GM12878 (cell line): Measurements from ENCODE around the gene TYROBP. TPM values are rescaled to one million over a fixed set of nuclear protein-coding genes. Genes with fewer than 3 reads are reported as not detected.

Experiments
- ATAC-seq: fragments of 200-7000 bp; cut with Tn5 transposase; 3 replicates; pipeline ENCODE4 v1.9.1; 2020; ENCODE audit warnings: mild to moderate bottlenecking, moderate library complexity
- BruUV-seq: library from RNA; stranded (reverse); fragments of 400-500 nt; replicated peaks from 2 replicates; lab custom pipeline; 2021; lab: Mats Ljungman, UMichigan
- CTCF ChIA-PET: fragments of 300-600 bp; sonication (Branson Sonifier 250); formaldehyde crosslinking; extraction: SDS; loops from one replicate; lab custom pipeline; 2021; ENCODE audit warnings: inconsistent platforms; lab: Yijun Ruan, JAX
- POLR2A ChIA-PET: fragments of 350-600 bp; formaldehyde crosslinking; extraction: SDS; loops from one replicate; lab custom pipeline; 2021; ENCODE audit warnings: inconsistent platforms; lab: Charles Lee
- RAD21 ChIA-PET: fragments of 300-600 bp; sonication (Branson Sonifier 250); formaldehyde crosslinking; loops from one replicate; lab custom pipeline; 2023; ENCODE audit warnings: antibody characterized with exemption; ENCODE audit not compliant: unreplicated experiment; lab: Charles Lee
- SMC1A ChIA-PET: fragments of 300-600 bp; sonication (Branson Sonifier 250); formaldehyde crosslinking; loops from one replicate; lab custom pipeline; 2023; ENCODE audit not compliant: unreplicated experiment, uncharacterized antibody; lab: Charles Lee
- DNase-seq: peaks from one replicate; pipeline ENCODE4 v3.0.0-alpha.2; 2011; ENCODE audit warnings: low read depth, low spot score
- FAIRE-seq: peaks from 3 replicates; lab custom pipeline; 2011; peaks lifted over from hg19 to GRCh38; lab: Jason Lieb, UNC
- H2AFZ ChIP-seq: 2 replicates; pipeline ENCODE4 v1.6.0; 2011; ENCODE audit warnings: low read depth, low read length, control low read depth; ENCODE audit not compliant: control insufficient read depth
- H3K27ac ChIP-seq: 2 replicates; pipeline ENCODE4 v1.5.1; 2011; ENCODE audit warnings: control low read depth; ENCODE audit not compliant: control insufficient read depth, insufficient read depth
- H3K27me3 ChIP-seq, 2 experiments: replicated peaks in 1 of 2; 2 replicates each; pipeline versions ENCODE4 v1.6.0 to v1.6.1; 2011; ENCODE audit warnings: low read length in 1 of 2; ENCODE audit not compliant: control insufficient read depth in 2 of 2, insufficient read depth in 2 of 2
- H3K36me3 ChIP-seq, 2 experiments: 2 replicates each; pipeline ENCODE4 v1.5.1; 2011; ENCODE audit warnings: low read length in 1 of 2; ENCODE audit not compliant: control insufficient read depth in 2 of 2, insufficient read depth in 2 of 2
- H3K4me1 ChIP-seq: 2 replicates; pipeline ENCODE4 v1.6.1; 2011; ENCODE audit warnings: mild to moderate bottlenecking, low read length, moderate library complexity, mixed read lengths; ENCODE audit not compliant: control insufficient read depth, insufficient read depth
- H3K4me2 ChIP-seq: 2 replicates; pipeline ENCODE4 v1.6.0; 2011; ENCODE audit warnings: control low read depth; ENCODE audit not compliant: control insufficient read depth, insufficient read depth
- H3K4me3 ChIP-seq: fragments of 200-600 bp; sonication (generic); 2 replicates; pipeline ENCODE4 v1.5.1; 2016
- H3K79me2 ChIP-seq: 2 replicates; pipeline ENCODE4 v1.6.0; 2011; ENCODE audit warnings: low read length; ENCODE audit not compliant: control insufficient read depth, insufficient read depth
- H3K9ac ChIP-seq: 2 replicates; pipeline ENCODE4 v1.8.0; 2011; ENCODE audit warnings: low read length, control low read depth, mixed read lengths; ENCODE audit not compliant: control insufficient read depth, insufficient read depth
- H3K9me3 ChIP-seq: replicated peaks from 3 replicates; pipeline ENCODE4 v1.5.1; 2011; ENCODE audit warnings: mild to moderate bottlenecking, low read length; ENCODE audit not compliant: control insufficient read depth, insufficient read depth
- H4K20me1 ChIP-seq: 2 replicates; pipeline ENCODE4 v1.6.0; 2011; ENCODE audit not compliant: control insufficient read depth, insufficient read depth
- BCL11A ChIP-seq: IDR thresholded peaks from 2 replicates; pipeline ENCODE4 v1.6.1; 2011; ENCODE audit warnings: low read depth, low read length
- CHD4 ChIP-seq: fragments of 200-600 bp; sonication (generic); IDR thresholded peaks from 2 replicates; pipeline ENCODE4 v1.6.1; 2016; ENCODE audit warnings: mild to moderate bottlenecking
- RUNX3 ChIP-seq: IDR thresholded peaks from 2 replicates; pipeline ENCODE4 v1.6.1; 2012; ENCODE audit warnings: low read length, inconsistent platforms
- SMC3 ChIP-seq: IDR thresholded peaks from 2 replicates; pipeline ENCODE4 v1.6.1; 2011; ENCODE audit warnings: low read length, improper control_type of control experiment, borderline replicate concordance
- YBX1 ChIP-seq: fragments of 450-650 bp; IDR thresholded peaks from 2 replicates; pipeline ENCODE4 v1.6.1; 2016; ENCODE audit warnings: antibody characterized with exemption
- ZNF24 ChIP-seq: fragments of 450-650 bp; IDR thresholded peaks from 2 replicates; pipeline ENCODE4 v1.6.1; 2017; ENCODE audit warnings: antibody characterized with exemption, mild to moderate bottlenecking
- WGBS: methylation state at CpG from one replicate; pipeline ENCODE4 v1.1.6; 2016; ENCODE audit warnings: low lambda C conversion rate; ENCODE audit not compliant: insufficient replicate concordance, insufficient coverage; ENCODE audit errors: missing lambda C conversion rate; 5-methylcytosine and 5-hydroxymethylcytosine counted together
- in situ Hi-C: fragments of 300-500 bp; cut with MboI; formaldehyde crosslinking; loops from 9 replicates; pipeline ENCODE4 v1.14.3; 2018; ENCODE audit warnings: mixed read lengths
- intact Hi-C: fragments of 100-400 bp; cut with micrococcal nuclease; formaldehyde crosslinking; loops from one replicate; pipeline ENCODE4 v1.14.2; 2022; ENCODE audit not compliant: unreplicated experiment
- polyA plus RNA-seq, 11 experiments: library from polyadenylated mRNA; depleted of rRNA in 4 of 11; unstranded in 6 of 11; stranded (reverse) in 5 of 11; fragments of >200 nt; fragmentation: Nextera tagmentation in 4 of 11; fragmentation: Illumina TruSeq in 1 of 11; extraction: Ambion mirVana in 4 of 11; extraction: Trizol in 1 of 11; gene quantifications; 1 replicate in 1 of 11; 2 replicates in 10 of 11; pipeline versions ENCODE4 v1.2.1 to v1.2.3, GENCODE V29; 2011 to 2016; ENCODE audit warnings: inconsistent platforms in 2 of 11, missing spikeins in 2 of 11, low read depth in 1 of 11
- total RNA-seq, 4 experiments: library from RNA; depleted of rRNA in 3 of 4; stranded (reverse); fragments of >200 nt in 3 of 4; fragmentation: Illumina TruSeq in 1 of 4; extraction: Trizol in 1 of 4; gene quantifications; 2 replicates each; pipeline versions ENCODE4 v1.2.1 to v1.2.3, GENCODE V29; 2013 to 2021
- TF ChIP-seq, protein P1 (sequence below): IDR thresholded peaks from 2 replicates; pipeline ENCODE4 v1.6.1; 2012; ENCODE audit warnings: mild to moderate bottlenecking, low read depth, low read length
- TF ChIP-seq, protein P2 (sequence below): IDR thresholded peaks from 2 replicates; pipeline ENCODE4 v1.6.1; 2012; ENCODE audit warnings: low read depth, low read length, improper control_type of control experiment
- TF ChIP-seq, protein P3 (sequence below): fragments of 450-650 bp; formaldehyde crosslinking; IDR thresholded peaks from 2 replicates; pipeline ENCODE4 v1.5.0; 2022; ENCODE audit warnings: mild to moderate bottlenecking, missing genetic modification characterization

TYROBP gene
- total and polyA plus RNA-seq, 10 of the 15 experiments (the other 5 are each of a cell fraction or from before 2014, with no cell fraction given): 0.33 to 2.4 (median 0.58) TPM; not detected in 2

DNA sequence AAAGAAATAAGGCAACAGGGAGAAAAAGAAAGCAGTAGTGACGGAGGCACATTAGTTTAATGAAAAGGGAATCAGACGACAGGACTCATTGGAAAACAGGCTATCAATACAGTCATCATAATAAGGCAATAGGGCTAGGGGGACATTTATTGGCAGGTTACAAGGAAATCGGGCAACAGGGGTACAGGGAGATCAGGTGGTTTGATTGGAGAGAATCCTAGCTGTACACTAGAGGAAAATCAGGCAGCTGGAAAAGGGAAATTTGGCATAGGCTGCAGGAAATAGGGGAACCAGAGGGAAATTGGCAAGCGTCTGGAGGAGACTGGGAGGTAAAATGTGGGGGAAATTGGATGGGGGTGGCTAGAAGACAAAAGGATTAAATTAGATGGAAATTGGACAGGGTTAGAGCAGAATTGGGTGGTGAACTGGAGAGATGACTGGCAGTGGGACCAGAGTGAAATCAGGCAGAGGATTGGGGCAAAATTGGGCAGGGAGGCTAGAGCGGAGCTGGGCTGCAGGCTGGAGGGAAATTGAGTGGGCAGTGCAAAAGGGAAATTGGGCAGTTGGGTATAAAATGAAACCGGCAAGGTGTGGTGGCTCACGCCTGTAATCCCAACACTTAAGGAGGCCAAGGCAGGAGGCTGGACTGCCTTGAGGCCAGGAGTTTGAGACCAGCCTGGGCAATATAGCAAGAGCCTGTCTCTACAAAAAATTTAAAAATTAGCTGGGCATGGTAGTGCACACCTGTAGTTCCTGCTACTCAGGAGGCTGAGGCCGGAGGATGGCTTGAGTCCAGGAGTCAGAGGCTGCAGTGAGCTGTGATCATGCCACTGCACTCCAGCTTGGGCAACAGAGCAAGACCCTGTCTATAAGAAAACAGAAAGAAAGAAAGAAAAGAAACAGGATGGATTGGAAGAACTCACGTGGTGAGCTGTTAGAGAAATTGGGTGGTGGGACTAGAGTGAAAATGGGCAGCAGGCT is 35.5 kb upstream of the TYROBP start:
- ChIA-PET RAD21 (no interaction called here), POLR2A (interaction anchor here (0.6 kb wide), 1 partner anchor 529 kb away, joined by 3 read pairs; no protein-coding TSS in a partner anchor), CTCF (interaction anchor here (0.6 to 1.0 kb wide), 2 partner anchors 11 to 1783 kb away, joined by 3 read pairs; no protein-coding TSS in a partner anchor), SMC1A (no interaction called here)
- no peaks in the 10 kb centered on the region for H4K20me1 ChIP-seq
- no peak for ATAC-seq
- H3K9ac ChIP-seq: no peak overlapping the region
- intact Hi-C loops: no loop called here
- WGBS: 67% methylated on average over 9 of the region's 9 CpGs
- no peaks in the 10 kb centered on the region for H3K9me3 ChIP-seq
- H3K4me3 ChIP-seq: no peak overlapping the region
- H2AFZ ChIP-seq: no peak overlapping the region
- no peak for TF ChIP-seq RUNX3
- TF ChIP-seq SMC3: no peak
- no peak for TF ChIP-seq BCL11A
- H3K4me2 ChIP-seq: no peak overlapping the region
- no peaks in the 10 kb centered on the region for H3K79me2 ChIP-seq
- no TSS peak for BruUV-seq
- FAIRE-seq: no peak
- H3K4me1 ChIP-seq: no peaks in the 10 kb centered on the region
- H3K27me3 ChIP-seq: no peaks in the 10 kb centered on the region
- H3K36me3 ChIP-seq: no peaks in the 10 kb centered on the region
- DNase-seq: no peak
- no peak overlapping the region for H3K27ac ChIP-seq
- in situ Hi-C loops: no loop called here

DNA sequence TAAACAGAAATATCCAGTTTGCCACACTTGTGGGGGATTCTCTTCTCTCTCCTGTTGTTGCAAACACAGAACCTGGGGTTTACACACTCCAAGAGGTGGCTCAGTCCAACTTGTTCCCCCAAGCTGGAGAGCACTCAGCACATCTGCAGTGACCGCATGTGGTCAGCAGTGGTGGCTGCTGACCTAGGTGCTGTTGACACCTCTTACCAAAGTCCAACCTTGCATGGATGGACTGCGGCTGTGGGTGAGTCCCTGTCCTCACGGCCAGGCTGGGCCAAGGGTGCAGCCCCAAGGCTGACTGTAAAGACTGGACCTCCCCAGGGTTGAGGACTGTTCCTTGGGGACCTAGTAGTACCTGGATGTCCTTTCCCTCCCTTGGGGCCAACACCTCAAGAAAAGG is 34.1 kb upstream of the TYROBP start:
- Histone ChIP-seq H3K9me3 (no peaks in the 10 kb centered on the region), H3K27ac (no peak overlapping the region), H3K27me3 (no peaks in the 10 kb centered on the region), H3K4me1 (no peaks in the 10 kb centered on the region), H3K36me3 (no peaks in the 10 kb centered on the region), H2AFZ (no peak overlapping the region), H3K9ac (no peak overlapping the region), H4K20me1 (no peaks in the 10 kb centered on the region), H3K4me3 (no peak overlapping the region), H3K79me2 (no peaks in the 10 kb centered on the region), H3K4me2 (no peak overlapping the region)
- no peak for DNase-seq
- 94% methylated on average over 3 of the region's 3 CpGs for WGBS
- FAIRE-seq: no peak
- ChIA-PET CTCF (no interaction called here), RAD21 (no interaction called here), POLR2A (no interaction called here), SMC1A (no interaction called here)
- intact Hi-C loops: no loop called here
- in situ Hi-C loops: no loop called here
- ATAC-seq: no peak
- BruUV-seq: no TSS peak
- TF ChIP-seq YBX1 (no peak), ZNF24 (no peak), CHD4 (no peak)
- TF ChIP-seq, protein P1, sequence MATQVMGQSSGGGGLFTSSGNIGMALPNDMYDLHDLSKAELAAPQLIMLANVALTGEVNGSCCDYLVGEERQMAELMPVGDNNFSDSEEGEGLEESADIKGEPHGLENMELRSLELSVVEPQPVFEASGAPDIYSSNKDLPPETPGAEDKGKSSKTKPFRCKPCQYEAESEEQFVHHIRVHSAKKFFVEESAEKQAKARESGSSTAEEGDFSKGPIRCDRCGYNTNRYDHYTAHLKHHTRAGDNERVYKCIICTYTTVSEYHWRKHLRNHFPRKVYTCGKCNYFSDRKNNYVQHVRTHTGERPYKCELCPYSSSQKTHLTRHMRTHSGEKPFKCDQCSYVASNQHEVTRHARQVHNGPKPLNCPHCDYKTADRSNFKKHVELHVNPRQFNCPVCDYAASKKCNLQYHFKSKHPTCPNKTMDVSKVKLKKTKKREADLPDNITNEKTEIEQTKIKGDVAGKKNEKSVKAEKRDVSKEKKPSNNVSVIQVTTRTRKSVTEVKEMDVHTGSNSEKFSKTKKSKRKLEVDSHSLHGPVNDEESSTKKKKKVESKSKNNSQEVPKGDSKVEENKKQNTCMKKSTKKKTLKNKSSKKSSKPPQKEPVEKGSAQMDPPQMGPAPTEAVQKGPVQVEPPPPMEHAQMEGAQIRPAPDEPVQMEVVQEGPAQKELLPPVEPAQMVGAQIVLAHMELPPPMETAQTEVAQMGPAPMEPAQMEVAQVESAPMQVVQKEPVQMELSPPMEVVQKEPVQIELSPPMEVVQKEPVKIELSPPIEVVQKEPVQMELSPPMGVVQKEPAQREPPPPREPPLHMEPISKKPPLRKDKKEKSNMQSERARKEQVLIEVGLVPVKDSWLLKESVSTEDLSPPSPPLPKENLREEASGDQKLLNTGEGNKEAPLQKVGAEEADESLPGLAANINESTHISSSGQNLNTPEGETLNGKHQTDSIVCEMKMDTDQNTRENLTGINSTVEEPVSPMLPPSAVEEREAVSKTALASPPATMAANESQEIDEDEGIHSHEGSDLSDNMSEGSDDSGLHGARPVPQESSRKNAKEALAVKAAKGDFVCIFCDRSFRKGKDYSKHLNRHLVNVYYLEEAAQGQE: no peak
- TF ChIP-seq, protein P2, sequence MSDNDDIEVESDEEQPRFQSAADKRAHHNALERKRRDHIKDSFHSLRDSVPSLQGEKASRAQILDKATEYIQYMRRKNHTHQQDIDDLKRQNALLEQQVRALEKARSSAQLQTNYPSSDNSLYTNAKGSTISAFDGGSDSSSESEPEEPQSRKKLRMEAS: no peak
- TF ChIP-seq, protein P3, sequence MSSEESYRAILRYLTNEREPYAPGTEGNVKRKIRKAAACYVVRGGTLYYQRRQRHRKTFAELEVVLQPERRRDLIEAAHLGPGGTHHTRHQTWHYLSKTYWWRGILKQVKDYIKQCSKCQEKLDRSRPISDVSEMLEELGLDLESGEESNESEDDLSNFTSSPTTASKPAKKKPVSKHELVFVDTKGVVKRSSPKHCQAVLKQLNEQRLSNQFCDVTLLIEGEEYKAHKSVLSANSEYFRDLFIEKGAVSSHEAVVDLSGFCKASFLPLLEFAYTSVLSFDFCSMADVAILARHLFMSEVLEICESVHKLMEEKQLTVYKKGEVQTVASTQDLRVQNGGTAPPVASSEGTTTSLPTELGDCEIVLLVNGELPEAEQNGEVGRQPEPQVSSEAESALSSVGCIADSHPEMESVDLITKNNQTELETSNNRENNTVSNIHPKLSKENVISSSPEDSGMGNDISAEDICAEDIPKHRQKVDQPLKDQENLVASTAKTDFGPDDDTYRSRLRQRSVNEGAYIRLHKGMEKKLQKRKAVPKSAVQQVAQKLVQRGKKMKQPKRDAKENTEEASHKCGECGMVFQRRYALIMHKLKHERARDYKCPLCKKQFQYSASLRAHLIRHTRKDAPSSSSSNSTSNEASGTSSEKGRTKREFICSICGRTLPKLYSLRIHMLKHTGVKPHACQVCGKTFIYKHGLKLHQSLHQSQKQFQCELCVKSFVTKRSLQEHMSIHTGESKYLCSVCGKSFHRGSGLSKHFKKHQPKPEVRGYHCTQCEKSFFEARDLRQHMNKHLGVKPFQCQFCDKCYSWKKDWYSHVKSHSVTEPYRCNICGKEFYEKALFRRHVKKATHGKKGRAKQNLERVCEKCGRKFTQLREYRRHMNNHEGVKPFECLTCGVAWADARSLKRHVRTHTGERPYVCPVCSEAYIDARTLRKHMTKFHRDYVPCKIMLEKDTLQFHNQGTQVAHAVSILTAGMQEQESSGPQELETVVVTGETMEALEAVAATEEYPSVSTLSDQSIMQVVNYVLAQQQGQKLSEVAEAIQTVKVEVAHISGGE: no peak
